Stimulated activated CD4-positive, alpha-beta T cell treated with anti-CD3 and anti-CD28 coated beads, Interleukin-12 subunit alpha, Interleukin-12 subunit beta, amount 100 ng/mL, for 48 hours (primary cell): Measurements from ENCODE around the gene RHBDD3.
"Not testable (repeated sequence)": the region's sequence is repeated elsewhere in the genome, so short reads cannot be mapped to it uniquely, and the experiment has no call there.

Experiments used
- DNase-seq, 3 donors: peaks; one replicate each; pipeline ENCODE4 v3.0.0-alpha.2; 2020; ENCODE audit warnings: low read depth in 2 of 3, low spot score in 1 of 3

RHBDD3 gene

GRCh38 chr22:29251981-29252911 lies 15.5 kb downstream of the RHBDD3 start:
- no peak for DNase-seq

GRCh38 chr22:29251265-29251664 lies 16.5 kb downstream of the RHBDD3 start:
- DNase-seq: no peak

GRCh38 chr22:29247891-29248290 lies 19.9 kb downstream of the RHBDD3 start:
- not testable (repeated sequence) for DNase-seq

- DNase-seq: peak; percentile 52 to 70 (median 61)
Measured at GRCh38 chr22:29245626-29246385, 22.0 kb downstream of the RHBDD3 start.

- DNase-seq: no peak
Measured at GRCh38 chr22:29244785-29245625, 22.8 kb downstream of the RHBDD3 start.

GRCh38 chr22:29243874-29244446 lies 23.8 kb downstream of the RHBDD3 start:
- DNase-seq: no peak

GRCh38 chr22:29240481-29240880 lies 27.3 kb downstream of the RHBDD3 start:
- DNase-seq: not testable (repeated sequence)

GRCh38 chr22:29233277-29233877 lies 34.4 kb downstream of the RHBDD3 start:
- no peak for DNase-seq

GRCh38 chr22:29231971-29232959 lies 35.5 kb downstream of the RHBDD3 start:
- no peak for DNase-seq

- no peak for DNase-seq
Measured at GRCh38 chr22:29230972-29231875, 36.6 kb downstream of the RHBDD3 start.

GRCh38 chr22:29226351-29226981 lies 41.3 kb downstream of the RHBDD3 start:
- no peak for DNase-seq

- DNase-seq: no peak
Measured at GRCh38 chr22:29225422-29226090, 42.2 kb downstream of the RHBDD3 start.

GRCh38 chr22:29224859-29225410 lies 42.8 kb downstream of the RHBDD3 start:
- no peak for DNase-seq

- DNase-seq: no peak
Measured at GRCh38 chr22:29224121-29224858, 43.5 kb downstream of the RHBDD3 start.

- DNase-seq: no peak
Measured at GRCh38 chr22:29219881-29220670, 47.7 kb downstream of the RHBDD3 start.
